GM12873 (cell line): ENCODE measurements around the gene U2SURP.

Source experiments
- CTCF ChIP-seq: IDR thresholded peaks from 2 replicates; pipeline ENCODE4 v1.5.1; 2012; ENCODE audit warnings: low read depth, mild to moderate bottlenecking, moderate library complexity, low read length, control low read depth; ENCODE audit not compliant: insufficient read depth; ENCODE audit errors: missing control alignments

U2SURP gene

DNA sequence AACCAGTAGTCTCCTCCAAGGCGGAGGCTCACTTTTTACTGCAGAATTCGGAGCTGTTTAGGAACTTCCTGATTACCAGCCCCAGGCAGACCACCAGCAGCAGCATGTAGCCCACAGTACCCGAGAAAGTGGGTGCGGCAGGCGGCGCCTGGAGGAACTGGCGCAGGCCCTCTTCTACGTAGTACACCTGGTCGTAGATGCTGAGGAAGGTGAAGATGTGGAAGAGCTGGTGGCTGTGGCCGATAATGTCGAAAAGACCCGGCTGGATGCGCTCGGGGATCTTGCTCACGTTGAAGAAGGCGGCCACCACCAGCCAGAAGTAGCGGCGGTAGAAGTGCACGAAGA, 39.2 kb upstream of the U2SURP start:
- no peak for TF ChIP-seq CTCF

DNA sequence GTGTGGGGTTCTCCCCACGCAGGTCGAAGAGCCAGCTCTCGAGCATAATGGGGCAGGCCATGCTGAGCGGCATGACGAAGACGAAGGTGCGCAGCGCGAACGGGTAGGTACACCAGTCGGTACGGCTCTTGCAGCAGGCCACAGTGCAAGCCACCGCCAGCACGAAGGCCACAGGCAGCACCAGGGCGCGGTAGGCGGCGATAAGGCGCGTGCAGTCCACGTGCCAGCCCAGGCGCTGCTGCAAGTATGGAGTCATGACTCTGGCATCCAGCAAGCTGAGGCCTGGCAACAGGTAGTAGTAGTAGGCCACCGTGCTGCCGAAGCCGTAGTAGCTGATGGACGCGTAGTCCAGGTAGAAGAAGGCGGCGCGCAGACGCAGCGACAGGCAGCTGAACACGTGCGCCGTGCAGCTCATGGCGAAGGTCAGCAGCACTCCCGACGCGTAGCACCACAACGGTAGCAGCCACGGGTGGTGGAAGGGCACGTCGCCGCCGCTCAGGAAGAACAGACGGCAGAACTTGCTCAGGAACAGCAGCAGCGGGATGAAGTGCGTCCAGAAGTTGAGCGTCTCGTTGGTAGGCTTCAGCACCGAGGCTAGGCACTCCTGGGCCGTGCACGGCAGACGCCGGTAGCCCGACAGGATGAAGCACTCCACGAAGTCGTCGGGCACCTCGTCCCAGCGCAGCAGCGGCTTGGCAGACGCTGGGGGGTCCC, 38.7 kb upstream of the U2SURP start:
- TF ChIP-seq CTCF = no peak

DNA sequence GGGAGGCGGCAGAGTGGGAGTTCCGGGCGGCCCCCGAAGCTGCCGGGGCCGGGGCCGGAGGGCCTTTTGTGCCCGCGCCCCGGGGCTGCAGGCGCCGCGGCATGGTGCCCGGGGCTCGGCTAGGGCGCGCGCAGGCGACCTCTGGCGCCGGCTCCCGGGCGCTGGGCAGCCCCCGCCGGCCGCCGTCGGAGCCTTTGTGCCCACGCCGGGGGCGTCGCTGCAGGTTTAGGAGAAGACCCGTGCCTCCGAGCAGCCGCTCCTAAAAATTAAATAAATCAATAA, 38.2 kb upstream of the U2SURP start:
- TF ChIP-seq CTCF = no peak

GRCh38 chr3:142963516-142964448, 37.6 kb upstream of the U2SURP start, which contains the start of gene PAQR9:
Gene PAQR9, minus strand, starts transcription at chr3:142963674. Its CDS starts 338 bp downstream, at chr3:142963336.
- TF ChIP-seq CTCF = no peak

GRCh38 chr3:142965581-142965980, 35.8 kb upstream of the U2SURP start:
- TF ChIP-seq CTCF = no peak

DNA sequence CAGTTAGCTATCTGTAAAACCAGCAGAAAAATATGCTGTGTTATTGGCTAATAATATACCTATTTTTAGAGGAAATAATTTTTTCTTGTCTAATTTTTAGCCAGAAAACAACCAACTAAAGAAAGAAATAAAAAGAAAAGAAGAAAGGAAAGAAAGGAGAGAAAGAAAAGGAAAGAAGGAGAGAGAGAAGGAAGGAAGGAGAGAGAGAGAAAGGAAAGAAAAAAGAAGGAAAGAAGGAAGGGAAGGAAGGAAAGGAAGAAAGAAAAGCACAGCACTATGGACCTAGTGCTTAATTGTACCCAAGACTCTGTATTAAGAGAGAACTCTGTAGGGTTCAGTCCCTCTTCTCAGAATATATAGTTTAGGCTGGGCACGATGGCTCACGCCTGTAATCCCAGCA, 34.6 kb upstream of the U2SURP start:
- TF ChIP-seq CTCF = no peak

- no peak for TF ChIP-seq CTCF
These were observed 32.9 kb upstream of the U2SURP start for GRCh38 chr3:142968319-142969025.
